ENCODE data around the gene CXorf58. TPM values are rescaled to one million over a fixed set of nuclear protein-coding genes. Genes with fewer than 3 reads are reported as not detected.
A peak's percentile ranks its signal among the peaks of the same experiment; 100 is the strongest.

CXorf58 gene
- total and polyA plus RNA-seq, 9 of the 15 experiments (the other 6 are each of a cell fraction or from before 2014, with no cell fraction given), result 0.10 to 0.27 (median 0.16) TPM; not detected in 3

- TF ChIP-seq NUFIP1 (IDR thresholded peaks at IDR 0.05; ENCODE audit: partially characterized antibody) (no peak), NCOR1 (IDR thresholded peaks at IDR 0.05) (peak; percentile 55), TEAD1 (CRISPR knock-in tag; IDR thresholded peaks at IDR 0.05) (no peak), ZSCAN32 (CRISPR knock-in tag; IDR thresholded peaks at IDR 0.05) (no peak), HDAC2 (IDR thresholded peaks at IDR 0.05) (peak; percentile 75; the same call in 1 of the 2 replicates), MECOM (CRISPR knock-in tag; IDR thresholded peaks at IDR 0.05) (no peak), NR0B1 (IDR thresholded peaks at IDR 0.05; ENCODE audit: partially characterized antibody) (no peak), RCOR1 (IDR thresholded peaks at IDR 0.05; ENCODE audit: borderline replicate concordance in 1 of 2, low read depth in 2 of 2, low read length in 2 of 2) (peak in 1 of 2 experiments; percentile 87; a peak in 2 of 4 replicates), SMARCE1 (IDR thresholded peaks at IDR 0.05) (peak; percentile 83), RBM14 (IDR thresholded peaks at IDR 0.05; ENCODE audit: borderline replicate concordance, insufficient read depth, low read depth, low read length) (no peak), BMI1 (IDR thresholded peaks at IDR 0.05; ENCODE audit: low read length) (no peak), BCOR (IDR thresholded peaks at IDR 0.05) (0 out of 2 replicates have a peak, but pooled peaks have one; percentile 13), MTF1 (CRISPR knock-in tag; IDR thresholded peaks at IDR 0.05; ENCODE audit: borderline replicate concordance) (no peak), PHF21A (IDR thresholded peaks at IDR 0.05; ENCODE audit: borderline replicate concordance, low read depth) (no peak), ZNF253 (CRISPR knock-in tag; conservative IDR thresholded peaks at IDR 0.05) (no peak), NFYB (IDR thresholded peaks at IDR 0.05; ENCODE audit: extremely low read depth, insufficient read length) (no peak), ZNF785 (CRISPR knock-in tag; IDR thresholded peaks at IDR 0.05) (no peak)
- TF ChIP-seq, protein P1, sequence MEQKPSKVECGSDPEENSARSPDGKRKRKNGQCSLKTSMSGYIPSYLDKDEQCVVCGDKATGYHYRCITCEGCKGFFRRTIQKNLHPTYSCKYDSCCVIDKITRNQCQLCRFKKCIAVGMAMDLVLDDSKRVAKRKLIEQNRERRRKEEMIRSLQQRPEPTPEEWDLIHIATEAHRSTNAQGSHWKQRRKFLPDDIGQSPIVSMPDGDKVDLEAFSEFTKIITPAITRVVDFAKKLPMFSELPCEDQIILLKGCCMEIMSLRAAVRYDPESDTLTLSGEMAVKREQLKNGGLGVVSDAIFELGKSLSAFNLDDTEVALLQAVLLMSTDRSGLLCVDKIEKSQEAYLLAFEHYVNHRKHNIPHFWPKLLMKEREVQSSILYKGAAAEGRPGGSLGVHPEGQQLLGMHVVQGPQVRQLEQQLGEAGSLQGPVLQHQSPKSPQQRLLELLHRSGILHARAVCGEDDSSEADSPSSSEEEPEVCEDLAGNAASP (IDR thresholded peaks at IDR 0.05), result no peak
- TF ChIP-seq, protein P2, sequence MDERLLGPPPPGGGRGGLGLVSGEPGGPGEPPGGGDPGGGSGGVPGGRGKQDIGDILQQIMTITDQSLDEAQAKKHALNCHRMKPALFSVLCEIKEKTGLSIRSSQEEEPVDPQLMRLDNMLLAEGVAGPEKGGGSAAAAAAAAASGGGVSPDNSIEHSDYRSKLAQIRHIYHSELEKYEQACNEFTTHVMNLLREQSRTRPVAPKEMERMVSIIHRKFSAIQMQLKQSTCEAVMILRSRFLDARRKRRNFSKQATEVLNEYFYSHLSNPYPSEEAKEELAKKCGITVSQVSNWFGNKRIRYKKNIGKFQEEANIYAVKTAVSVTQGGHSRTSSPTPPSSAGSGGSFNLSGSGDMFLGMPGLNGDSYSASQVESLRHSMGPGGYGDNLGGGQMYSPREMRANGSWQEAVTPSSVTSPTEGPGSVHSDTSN (CRISPR knock-in tag; IDR thresholded peaks at IDR 0.05; ENCODE audit: low read depth), result no peak
- TF ChIP-seq, protein P2 (tag; conservative IDR thresholded peaks at IDR 0.05; ENCODE audit: low read depth), result no peak
- TF ChIP-seq, protein P3, sequence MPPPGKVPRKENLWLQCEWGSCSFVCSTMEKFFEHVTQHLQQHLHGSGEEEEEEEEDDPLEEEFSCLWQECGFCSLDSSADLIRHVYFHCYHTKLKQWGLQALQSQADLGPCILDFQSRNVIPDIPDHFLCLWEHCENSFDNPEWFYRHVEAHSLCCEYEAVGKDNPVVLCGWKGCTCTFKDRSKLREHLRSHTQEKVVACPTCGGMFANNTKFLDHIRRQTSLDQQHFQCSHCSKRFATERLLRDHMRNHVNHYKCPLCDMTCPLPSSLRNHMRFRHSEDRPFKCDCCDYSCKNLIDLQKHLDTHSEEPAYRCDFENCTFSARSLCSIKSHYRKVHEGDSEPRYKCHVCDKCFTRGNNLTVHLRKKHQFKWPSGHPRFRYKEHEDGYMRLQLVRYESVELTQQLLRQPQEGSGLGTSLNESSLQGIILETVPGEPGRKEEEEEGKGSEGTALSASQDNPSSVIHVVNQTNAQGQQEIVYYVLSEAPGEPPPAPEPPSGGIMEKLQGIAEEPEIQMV (tag; conservative IDR thresholded peaks at IDR 0.05; ENCODE audit: low read depth), result no peak
Measured at GRCh38 chrX:23900220-23900797, 7.5 kb upstream of the CXorf58 start (continued).
